Mesendoderm (in vitro differentiated cells): ENCODE data around the gene FBXL17.
A peak's percentile ranks its signal among the peaks of the same experiment; 100 is the strongest.

Source experiments
- DNase-seq: peaks from one replicate; pipeline ENCODE4 v3.0.0; 2013
- H2AK5ac ChIP-seq: 2 replicates; pipeline ENCODE4 v1.6.1; 2013; ENCODE audit warnings: low read length, inconsistent platforms
- H2BK120ac ChIP-seq: 2 replicates; pipeline ENCODE4 v1.6.1; 2013; ENCODE audit warnings: low read depth, mild to moderate bottlenecking, low read length, moderate library complexity, mixed read lengths
- H2BK15ac ChIP-seq: replicated peaks from 2 replicates; pipeline ENCODE4 v1.6.1; 2013; ENCODE audit warnings: low read depth, mild to moderate bottlenecking, moderate library complexity
- H2BK5ac ChIP-seq: 2 replicates; pipeline ENCODE4 v1.6.1; 2013; ENCODE audit warnings: low read length, inconsistent platforms
- H3K18ac ChIP-seq: 2 replicates; pipeline ENCODE4 v1.6.1; 2013; ENCODE audit warnings: mild to moderate bottlenecking, low read length, mixed read lengths
- H3K23ac ChIP-seq: one replicate; pipeline ENCODE4 v1.6.1; 2013; ENCODE audit warnings: low read length
- H3K27ac ChIP-seq: 2 replicates; pipeline ENCODE4 v1.5.1; 2013; ENCODE audit warnings: low read depth, mild to moderate bottlenecking, inconsistent platforms, low read length, moderate library complexity
- H3K27me3 ChIP-seq: 2 replicates; pipeline ENCODE4 v1.6.1; 2013; ENCODE audit warnings: low read length, control low read depth, mild to moderate bottlenecking, inconsistent platforms; ENCODE audit not compliant: insufficient read depth, poor library complexity
- H3K36me3 ChIP-seq: 2 replicates; pipeline ENCODE4 v1.6.1; 2013; ENCODE audit warnings: low read length, inconsistent platforms; ENCODE audit not compliant: control insufficient read depth, insufficient read depth
- H3K4ac ChIP-seq: one replicate; pipeline ENCODE4 v1.6.1; 2013; ENCODE audit warnings: low read depth, mild to moderate bottlenecking, low read length, moderate library complexity
- H3K4me1 ChIP-seq: 2 replicates; pipeline ENCODE4 v1.6.1; 2013; ENCODE audit warnings: low read depth, low read length, inconsistent platforms; ENCODE audit not compliant: control insufficient read depth
- H3K4me2 ChIP-seq: 2 replicates; pipeline ENCODE4 v1.6.1; 2013; ENCODE audit warnings: low read length
- H3K4me3 ChIP-seq: 2 replicates; pipeline ENCODE4 v1.5.1; 2013; ENCODE audit warnings: mild to moderate bottlenecking, low read length
- H3K56ac ChIP-seq: one replicate; pipeline ENCODE4 v1.6.1; 2013; ENCODE audit warnings: low read length
- H3K79me1 ChIP-seq: 2 replicates; pipeline ENCODE4 v1.6.1; 2013; ENCODE audit warnings: low read length, inconsistent platforms
- H3K79me2 ChIP-seq: 2 replicates; pipeline ENCODE4 v1.6.1; 2013; ENCODE audit warnings: mild to moderate bottlenecking, low read length; ENCODE audit not compliant: control insufficient read depth, insufficient read depth
- H3K9ac ChIP-seq: 2 replicates; pipeline ENCODE4 v1.6.1; 2013; ENCODE audit warnings: low read length, inconsistent platforms
- H4K5ac ChIP-seq: one replicate; pipeline ENCODE4 v1.6.1; 2013; ENCODE audit warnings: low read length
- H4K8ac ChIP-seq: one replicate; pipeline ENCODE4 v1.6.1; 2013; ENCODE audit warnings: low read depth, mild to moderate bottlenecking, control low read depth, low read length, moderate library complexity
- WGBS: extraction: QIAGEN DNeasy Blood & Tissue Kit; methylation state at CpG from one replicate; pipeline ENCODE4 v1.1.7; 2013; ENCODE audit warnings: low lambda C conversion rate, missing lambda C conversion rate; ENCODE audit not compliant: insufficient coverage; ENCODE audit errors: extremely low coverage; 5-methylcytosine and 5-hydroxymethylcytosine counted together

The FBXL17 gene

DNA sequence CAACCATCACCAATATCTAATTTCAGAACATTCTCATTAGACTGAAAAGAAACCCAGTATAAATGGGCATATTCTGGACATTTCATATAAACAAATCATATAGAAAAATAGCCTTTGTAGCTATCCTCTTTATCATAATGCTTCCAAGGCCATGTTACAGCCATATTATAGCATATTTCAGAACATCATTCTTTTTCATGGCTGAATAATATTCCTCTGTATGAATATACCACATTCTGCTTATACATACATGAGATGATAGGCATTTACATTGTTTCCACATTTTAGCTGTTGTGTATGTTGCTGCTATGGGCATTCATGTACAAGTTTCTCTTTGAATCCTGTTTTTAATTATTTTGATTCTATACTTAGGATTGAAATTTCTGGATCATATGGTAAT, 167.0 kb downstream of the FBXL17 start:
- Histone ChIP-seq H3K23ac (no peak overlapping the region), H3K27ac (no peak overlapping the region), H4K5ac (no peak overlapping the region), H3K56ac (no peak overlapping the region), H3K36me3 (no peaks in the 10 kb centered on the region), H3K4me1 (no peaks in the 10 kb centered on the region), H4K8ac (no peak overlapping the region), H3K4ac (no peak overlapping the region), H3K18ac (no peak overlapping the region), H3K4me2 (no peak overlapping the region), H2BK5ac (no peak overlapping the region), H2BK120ac (no peak overlapping the region), H3K4me3 (no peak overlapping the region), H3K27me3 (no peaks in the 10 kb centered on the region), H2BK15ac (no peak overlapping the region), H2AK5ac (no peak overlapping the region), H3K9ac (no peak overlapping the region), H3K79me1 (no peaks in the 10 kb centered on the region), H3K79me2 (no peaks in the 10 kb centered on the region)
- DNase-seq: no peak

DNA sequence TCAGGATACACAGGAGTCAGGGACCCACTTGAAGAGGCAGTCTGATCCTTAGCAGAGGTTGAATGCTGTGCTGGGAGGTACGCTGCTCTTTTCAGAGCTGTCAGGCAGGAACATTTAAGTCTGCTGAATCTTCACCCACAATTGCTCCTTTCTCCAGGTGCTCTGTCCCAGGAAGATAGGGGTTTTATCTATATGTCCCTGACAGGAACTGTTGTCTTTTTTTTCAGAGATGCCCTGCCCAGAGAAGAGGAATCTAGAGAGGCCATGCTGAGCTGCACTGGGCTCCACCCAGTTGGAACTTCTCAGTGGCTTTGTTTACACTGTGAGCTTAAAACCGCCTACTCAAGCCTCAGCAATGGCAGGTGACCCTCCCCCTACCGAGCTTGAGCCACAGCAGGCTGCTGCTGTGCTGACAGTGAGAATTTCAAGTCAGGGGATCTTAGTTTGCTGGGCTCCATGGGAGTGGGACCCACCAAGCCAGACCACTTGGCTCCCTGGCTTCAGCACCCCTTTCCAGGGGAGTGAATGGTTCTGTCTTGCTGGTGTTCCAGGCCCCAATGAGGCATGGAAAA, 169.0 kb downstream of the FBXL17 start:
- Histone ChIP-seq H3K56ac (no peak overlapping the region), H2BK5ac (no peak overlapping the region), H3K4me2 (no peak overlapping the region), H4K8ac (no peak overlapping the region), H3K79me2 (no peaks in the 10 kb centered on the region), H2BK120ac (no peak overlapping the region), H3K79me1 (no peaks in the 10 kb centered on the region), H3K36me3 (no peaks in the 10 kb centered on the region), H3K4me3 (no peak overlapping the region), H2AK5ac (no peak overlapping the region), H3K27ac (no peak overlapping the region), H3K9ac (no peak overlapping the region), H3K4me1 (no peaks in the 10 kb centered on the region), H3K4ac (no peak overlapping the region), H2BK15ac (no peak overlapping the region), H4K5ac (no peak overlapping the region), H3K23ac (no peak overlapping the region), H3K27me3 (no peaks in the 10 kb centered on the region), H3K18ac (no peak overlapping the region)
- DNase-seq: peak; percentile 75
- no CpG with 5 or more reads among the region's 3 CpGs for WGBS

DNA sequence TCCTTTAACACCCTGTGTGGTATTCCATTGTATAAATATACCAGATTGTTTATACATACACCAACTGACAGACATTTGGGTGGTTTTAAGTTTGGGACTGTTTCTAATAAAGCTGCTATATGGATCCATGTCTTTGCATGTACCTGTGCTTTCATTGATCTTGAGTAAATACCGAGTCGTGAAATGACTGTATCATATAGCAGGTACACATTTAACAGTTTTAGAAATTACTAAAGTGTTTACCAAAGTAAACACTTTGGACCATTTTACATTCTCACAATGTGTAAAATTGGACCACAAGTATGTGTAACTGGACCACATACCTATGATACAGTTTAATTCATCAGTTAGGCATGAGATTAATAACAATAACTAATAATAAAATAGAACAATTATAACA, 175.2 kb downstream of the FBXL17 start:
- Histone ChIP-seq H3K79me2 (no peaks in the 10 kb centered on the region), H4K5ac (no peak overlapping the region), H2BK15ac (no peak overlapping the region), H3K27me3 (no peaks in the 10 kb centered on the region), H3K27ac (no peak overlapping the region), H2BK5ac (no peak overlapping the region), H2AK5ac (no peak overlapping the region), H2BK120ac (no peak overlapping the region), H3K4me1 (no peaks in the 10 kb centered on the region), H3K18ac (no peak overlapping the region), H3K79me1 (no peaks in the 10 kb centered on the region), H3K36me3 (no peaks in the 10 kb centered on the region), H3K9ac (no peak overlapping the region), H3K23ac (no peak overlapping the region), H3K4me3 (no peak overlapping the region), H3K4me2 (no peak overlapping the region), H3K56ac (no peak overlapping the region), H4K8ac (no peak overlapping the region), H3K4ac (no peak overlapping the region)
- DNase-seq: no peak
- no CpG with 5 or more reads among the region's 2 CpGs for WGBS

DNA sequence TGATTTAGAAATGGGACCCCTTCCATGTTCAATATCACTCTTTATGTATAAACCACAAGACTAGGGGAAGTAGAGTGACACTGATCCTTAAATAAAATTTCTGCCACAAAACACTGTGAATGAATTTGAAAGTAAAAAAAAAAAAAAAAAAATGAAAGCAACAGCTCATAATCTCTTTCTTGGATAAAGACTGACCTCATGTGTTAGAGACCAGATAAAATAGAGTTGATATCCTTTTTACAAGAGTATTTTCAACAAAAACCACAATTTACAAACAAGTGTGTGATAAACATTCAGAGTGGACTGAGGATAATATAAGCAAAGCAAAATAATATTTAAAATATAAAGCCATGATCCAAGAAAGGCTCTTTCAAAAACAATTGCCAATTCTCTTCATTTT, 180.2 kb downstream of the FBXL17 start:
- H3K18ac ChIP-seq: no peak overlapping the region
- H2BK15ac ChIP-seq: no peak overlapping the region
- no peak overlapping the region for H3K23ac ChIP-seq
- no peaks in the 10 kb centered on the region for H3K27me3 ChIP-seq
- no peak overlapping the region for H2AK5ac ChIP-seq
- DNase-seq: no peak
- H3K4ac ChIP-seq: no peak overlapping the region
- H3K27ac ChIP-seq: no peak overlapping the region
- H3K4me2 ChIP-seq: no peak overlapping the region
- no peak overlapping the region for H3K56ac ChIP-seq
- H3K4me3 ChIP-seq: no peak overlapping the region
- H2BK120ac ChIP-seq: no peak overlapping the region
- no peaks in the 10 kb centered on the region for H3K79me2 ChIP-seq
- no peak overlapping the region for H4K8ac ChIP-seq
- H2BK5ac ChIP-seq: no peak overlapping the region
- H3K9ac ChIP-seq: no peak overlapping the region
- H3K4me1 ChIP-seq: no peaks in the 10 kb centered on the region
- no peak overlapping the region for H4K5ac ChIP-seq
- no peaks in the 10 kb centered on the region for H3K36me3 ChIP-seq
- no peaks in the 10 kb centered on the region for H3K79me1 ChIP-seq

DNA sequence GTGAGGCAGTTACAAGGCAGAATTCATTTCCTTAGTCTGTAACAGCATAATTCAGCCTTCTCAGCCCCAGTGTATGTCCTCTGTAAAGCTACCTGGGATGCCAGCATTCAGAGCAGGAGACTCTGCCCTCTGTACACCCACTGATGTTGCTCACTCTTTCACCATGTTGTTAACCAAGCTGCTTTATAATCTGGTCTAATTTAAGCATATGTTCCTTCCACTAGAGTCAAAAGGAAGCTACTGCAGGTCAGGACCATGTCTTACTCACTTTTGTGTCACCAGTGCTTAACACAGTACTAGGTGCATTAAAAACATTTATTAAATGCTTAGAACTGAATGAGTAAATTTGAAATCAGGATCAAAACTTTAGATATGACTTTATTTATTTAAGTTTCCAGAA, 185.6 kb downstream of the FBXL17 start:
- Histone ChIP-seq H4K8ac (no peak overlapping the region), H4K5ac (no peak overlapping the region), H3K27me3 (no peaks in the 10 kb centered on the region), H3K27ac (no peak overlapping the region), H3K18ac (no peak overlapping the region), H3K23ac (no peak overlapping the region), H3K4me1 (no peaks in the 10 kb centered on the region), H3K79me2 (no peaks in the 10 kb centered on the region), H2BK5ac (no peak overlapping the region), H3K4me2 (no peak overlapping the region), H3K4ac (no peak overlapping the region), H2BK15ac (no peak overlapping the region), H3K79me1 (no peaks in the 10 kb centered on the region), H2AK5ac (no peak overlapping the region), H3K9ac (no peak overlapping the region), H3K4me3 (no peak overlapping the region), H3K36me3 (no peaks in the 10 kb centered on the region), H2BK120ac (no peak overlapping the region), H3K56ac (no peak overlapping the region)
- DNase-seq: no peak

DNA sequence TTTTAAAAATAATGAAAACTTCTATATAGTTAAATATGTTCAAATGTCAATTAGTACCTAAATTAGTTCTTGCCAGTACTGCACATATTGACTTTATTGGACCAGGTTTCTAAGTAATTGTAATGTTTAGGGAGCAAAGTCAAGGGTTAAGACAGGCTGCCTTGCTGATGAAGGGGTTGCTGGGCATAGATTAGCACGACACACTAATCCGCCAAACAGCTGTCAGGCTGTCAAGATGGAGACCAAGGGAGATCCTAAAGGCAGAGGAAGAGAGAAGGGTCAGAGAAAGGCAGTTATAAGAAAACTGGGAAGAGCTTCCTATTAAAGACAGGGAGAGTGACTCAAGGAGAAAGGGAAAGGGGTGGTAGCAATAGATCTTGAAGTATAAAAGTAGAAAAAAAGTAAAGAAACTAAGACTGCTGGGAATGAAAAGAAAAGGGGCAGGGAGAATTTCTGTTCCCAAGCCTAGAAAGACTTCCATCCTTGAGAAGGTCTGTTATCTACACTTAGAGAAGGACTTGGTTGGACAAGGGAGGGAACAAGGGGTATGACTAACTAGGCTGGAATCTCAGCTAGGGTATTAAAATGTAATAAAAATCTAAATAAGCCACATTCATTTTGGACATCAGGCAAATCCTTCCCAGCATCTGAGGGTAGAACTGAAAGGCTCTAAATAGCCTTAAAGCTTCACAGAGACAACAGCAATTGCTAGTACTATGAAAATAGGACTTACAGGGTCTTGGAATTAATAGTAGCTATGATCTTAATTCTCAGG, 188.7 kb downstream of the FBXL17 start:
- Histone ChIP-seq H3K4me1 (no peaks in the 10 kb centered on the region), H2BK5ac (no peak overlapping the region), H3K23ac (no peak overlapping the region), H2BK15ac (no peak overlapping the region), H4K8ac (no peak overlapping the region), H3K27me3 (no peaks in the 10 kb centered on the region), H3K4me3 (no peak overlapping the region), H3K56ac (no peak overlapping the region), H3K9ac (no peak overlapping the region), H3K36me3 (no peaks in the 10 kb centered on the region), H3K27ac (no peak overlapping the region), H2BK120ac (no peak overlapping the region), H3K79me2 (no peaks in the 10 kb centered on the region), H3K4me2 (no peak overlapping the region), H3K18ac (no peak overlapping the region), H2AK5ac (no peak overlapping the region), H4K5ac (no peak overlapping the region), H3K79me1 (no peaks in the 10 kb centered on the region), H3K4ac (no peak overlapping the region)
- no CpG with 5 or more reads among the region's 2 CpGs for WGBS
- DNase-seq: peak; percentile 11
